ENCODE measurements around the gene FXYD3.
"Not testable (repeated sequence)": the region's sequence is repeated elsewhere in the genome, so short reads cannot be mapped to it uniquely, and the experiment has no call there.

The FXYD3 gene

DNA sequence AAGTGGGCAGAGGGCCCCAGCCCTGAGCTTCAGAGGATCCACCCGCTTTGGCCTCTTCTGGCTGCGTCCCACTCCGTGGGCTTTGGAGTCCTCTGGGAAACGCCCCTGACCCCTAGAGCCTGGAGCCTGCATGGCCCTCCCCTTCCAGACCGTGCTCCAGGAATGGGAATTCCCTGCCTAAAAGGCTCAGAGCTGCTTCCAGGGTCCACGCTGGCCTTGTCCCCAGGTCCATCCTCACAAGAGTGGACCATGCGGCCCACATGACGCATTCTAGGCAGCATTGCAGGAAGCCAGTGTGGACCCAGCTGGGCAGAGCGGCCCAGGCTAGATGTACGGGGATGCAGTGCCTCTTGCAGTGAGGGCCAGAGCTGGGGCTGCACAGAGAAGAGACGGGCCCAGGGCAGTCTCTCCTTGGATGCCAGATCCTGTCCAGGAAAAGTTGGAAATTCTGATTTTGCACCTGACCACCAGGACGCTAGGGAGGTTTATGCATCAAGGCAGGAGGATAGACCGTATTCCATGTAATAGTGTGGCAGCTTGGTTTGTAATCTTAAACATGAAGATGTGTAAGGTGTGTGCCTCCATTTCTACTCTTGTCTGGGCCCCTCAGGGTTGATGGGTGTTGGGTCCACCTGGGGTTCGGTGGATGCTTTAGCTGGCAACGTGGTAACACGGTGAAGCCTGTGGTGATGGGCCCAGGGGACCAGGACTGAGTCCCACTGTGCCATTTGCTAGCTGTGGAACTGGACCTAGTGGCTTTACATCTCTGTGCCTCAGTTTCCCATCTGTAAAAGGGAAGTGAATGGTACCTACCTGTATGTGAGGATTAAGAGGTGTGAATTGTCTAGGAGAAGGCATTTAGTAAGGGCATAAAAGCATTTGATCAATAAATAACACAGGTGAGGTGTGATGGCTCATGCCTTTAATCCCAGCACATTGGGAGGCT lies 14.8 kb upstream of the FXYD3 start:
- no peak overlapping the region for H3K4me3 ChIP-seq (ENCODE audit: low read depth, low read length)
- TF ChIP-seq, protein P1, sequence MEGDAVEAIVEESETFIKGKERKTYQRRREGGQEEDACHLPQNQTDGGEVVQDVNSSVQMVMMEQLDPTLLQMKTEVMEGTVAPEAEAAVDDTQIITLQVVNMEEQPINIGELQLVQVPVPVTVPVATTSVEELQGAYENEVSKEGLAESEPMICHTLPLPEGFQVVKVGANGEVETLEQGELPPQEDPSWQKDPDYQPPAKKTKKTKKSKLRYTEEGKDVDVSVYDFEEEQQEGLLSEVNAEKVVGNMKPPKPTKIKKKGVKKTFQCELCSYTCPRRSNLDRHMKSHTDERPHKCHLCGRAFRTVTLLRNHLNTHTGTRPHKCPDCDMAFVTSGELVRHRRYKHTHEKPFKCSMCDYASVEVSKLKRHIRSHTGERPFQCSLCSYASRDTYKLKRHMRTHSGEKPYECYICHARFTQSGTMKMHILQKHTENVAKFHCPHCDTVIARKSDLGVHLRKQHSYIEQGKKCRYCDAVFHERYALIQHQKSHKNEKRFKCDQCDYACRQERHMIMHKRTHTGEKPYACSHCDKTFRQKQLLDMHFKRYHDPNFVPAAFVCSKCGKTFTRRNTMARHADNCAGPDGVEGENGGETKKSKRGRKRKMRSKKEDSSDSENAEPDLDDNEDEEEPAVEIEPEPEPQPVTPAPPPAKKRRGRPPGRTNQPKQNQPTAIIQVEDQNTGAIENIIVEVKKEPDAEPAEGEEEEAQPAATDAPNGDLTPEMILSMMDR (IDR thresholded peaks at IDR 0.05; ENCODE audit: low read depth, low read length), result no peak

GRCh38 chr19:35101949-35102348 lies 13.7 kb upstream of the FXYD3 start:
- not testable (repeated sequence) for H3K4me3 ChIP-seq (ENCODE audit: low read depth, low read length)

DNA sequence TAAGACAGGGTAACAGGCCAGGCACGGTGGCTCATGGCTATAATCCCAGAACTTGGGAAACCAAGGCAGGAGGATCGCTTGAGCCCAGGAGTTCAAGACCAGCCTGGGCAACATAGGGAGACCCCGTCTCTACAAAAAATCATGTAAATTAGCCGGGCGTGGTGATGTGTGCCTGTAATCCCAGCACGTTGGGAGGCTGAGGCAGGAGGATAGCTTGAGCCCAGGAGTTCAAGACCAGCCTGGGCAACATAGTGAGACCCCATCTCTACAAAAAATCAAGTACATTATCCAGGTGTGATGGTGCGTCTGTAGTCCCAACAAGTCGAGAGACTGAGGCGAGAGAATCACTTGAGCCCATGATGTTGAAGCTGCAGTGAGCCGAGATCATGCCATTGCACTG lies 12.0 kb upstream of the FXYD3 start:
- not testable (repeated sequence) for H3K4me3 ChIP-seq (ENCODE audit: low read depth, low read length)

GRCh38 chr19:35104361-35104760 lies 11.3 kb upstream of the FXYD3 start:
- TF ChIP-seq, protein P1 (IDR thresholded peaks at IDR 0.05; ENCODE audit: low read depth, low read length), result no peak
- no peak overlapping the region for H3K4me3 ChIP-seq (ENCODE audit: low read depth, low read length)

DNA sequence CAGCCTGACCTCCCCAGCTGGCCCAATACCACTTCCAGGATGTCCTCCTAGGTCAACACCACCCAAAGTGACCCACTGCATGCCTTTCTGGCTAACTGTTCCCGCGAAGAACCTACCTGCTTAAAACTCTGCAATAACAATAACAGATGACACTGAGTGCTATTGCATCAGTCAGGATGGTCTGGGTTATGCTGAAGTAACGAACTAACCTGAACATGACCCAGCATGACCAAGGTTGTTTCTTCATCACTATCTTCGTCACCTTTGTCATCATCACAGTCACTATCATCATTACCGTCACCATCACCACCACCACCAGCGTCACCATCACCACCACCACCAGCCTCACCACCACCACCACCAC lies 10.6 kb upstream of the FXYD3 start:
- TF ChIP-seq, protein P1 (IDR thresholded peaks at IDR 0.05; ENCODE audit: low read depth, low read length), result no peak
- H3K4me3 ChIP-seq (ENCODE audit: low read depth, low read length), result no peak overlapping the region

DNA sequence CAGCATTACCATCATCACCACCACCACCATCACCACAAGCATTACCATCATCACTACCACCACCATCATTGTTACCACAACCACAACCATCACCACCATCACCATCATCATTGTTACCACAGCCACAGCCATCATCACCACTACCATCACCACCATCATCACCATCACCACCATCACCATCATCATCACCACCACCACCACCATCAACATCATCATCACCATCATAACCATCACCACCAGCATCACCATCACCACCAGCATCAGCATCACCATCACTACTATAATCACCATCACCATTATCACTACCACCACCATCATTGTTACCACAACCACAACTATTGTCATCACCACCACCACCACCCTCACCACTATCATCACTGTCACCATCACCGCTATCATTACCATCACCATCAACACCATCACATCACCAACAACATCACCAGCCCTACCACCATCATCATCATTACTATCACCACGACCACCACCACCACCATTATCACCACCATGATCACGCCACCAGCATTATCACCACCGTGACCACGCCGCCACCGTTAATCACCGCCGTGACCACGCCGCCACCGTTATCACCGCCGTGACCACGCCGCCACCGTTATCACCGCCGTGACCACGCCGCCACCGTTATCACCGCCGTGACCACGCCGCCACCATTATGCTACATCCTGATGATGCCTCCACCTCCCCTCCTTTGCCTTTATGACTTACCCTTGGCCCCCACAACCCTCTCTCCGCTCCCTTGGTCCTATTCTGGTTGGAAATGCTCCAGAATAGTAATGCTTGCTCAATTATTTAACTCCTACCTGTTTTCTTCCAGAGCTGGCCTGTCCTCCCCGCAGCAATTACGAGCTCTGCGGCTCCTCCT lies 10.0 kb upstream of the FXYD3 start:
- H3K4me3 ChIP-seq (ENCODE audit: low read depth, low read length), result no peak overlapping the region
- TF ChIP-seq, protein P1 (IDR thresholded peaks at IDR 0.05; ENCODE audit: low read depth, low read length), result no peak

DNA sequence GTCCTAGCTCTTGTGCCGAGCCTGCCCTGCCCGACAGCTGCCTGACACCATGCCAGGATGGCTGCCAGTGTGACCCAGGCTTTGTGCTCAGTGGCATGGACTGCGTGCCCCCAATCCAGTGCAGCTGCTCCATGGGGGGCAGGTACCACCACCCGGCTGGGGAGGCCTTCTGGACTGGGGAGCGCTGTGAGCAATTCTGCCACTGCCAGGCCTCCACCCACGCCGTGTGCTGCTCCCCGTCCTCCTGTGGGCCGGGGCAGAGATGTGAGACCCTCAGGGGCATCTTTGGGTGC lies 9.4 kb upstream of the FXYD3 start:
- TF ChIP-seq, protein P1 (IDR thresholded peaks at IDR 0.05; ENCODE audit: low read depth, low read length), result no peak

DNA sequence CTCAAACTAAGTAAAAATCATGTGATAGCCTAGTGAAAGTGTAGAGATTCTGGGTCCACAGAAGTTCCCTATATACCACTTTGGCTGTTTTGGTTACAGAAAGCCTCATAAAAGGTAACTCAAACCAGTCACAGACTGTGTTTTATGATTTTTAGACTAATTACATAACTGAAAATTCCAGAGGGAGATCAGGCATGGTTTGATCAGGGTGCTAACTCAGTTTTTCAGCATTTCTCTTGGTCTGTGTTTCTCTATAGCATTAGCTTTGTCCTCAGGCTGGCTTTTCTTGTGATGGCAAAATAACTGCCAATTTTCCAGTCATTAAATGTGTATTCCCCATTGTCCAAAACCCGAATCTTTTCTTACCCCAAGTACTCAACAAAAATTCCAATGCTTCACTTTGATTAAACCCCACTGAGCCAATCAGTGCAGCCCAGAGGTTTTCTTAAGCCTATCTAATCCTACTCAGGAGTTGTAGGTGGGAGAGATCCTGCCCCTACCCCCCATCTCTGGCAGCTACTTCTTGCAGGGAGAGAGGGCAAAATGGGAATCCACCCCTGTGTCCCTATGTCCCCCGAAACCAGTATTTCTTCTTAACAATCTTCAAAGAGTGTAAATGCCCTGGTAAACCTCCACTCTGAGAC lies 8.6 kb upstream of the FXYD3 start:
- TF ChIP-seq, protein P1 (IDR thresholded peaks at IDR 0.05; ENCODE audit: low read depth, low read length), result no peak
- H3K4me3 ChIP-seq (ENCODE audit: low read depth, low read length), result no peak overlapping the region

More for the DNA sequence above, 9.4 kb upstream of the FXYD3 start:
- H3K4me3 ChIP-seq (ENCODE audit: low read depth, low read length), result no peak overlapping the region

Data from WI38 (cell line).